GM12874 (cell line): ENCODE measurements around the gene ORC4.

Experiments used
- CTCF ChIP-seq: IDR thresholded peaks from 2 replicates; pipeline ENCODE4 v1.5.1; 2011; ENCODE audit warnings: low read depth, mild to moderate bottlenecking, control low read depth, low read length, moderate library complexity; ENCODE audit not compliant: insufficient read depth

The ORC4 gene

DNA sequence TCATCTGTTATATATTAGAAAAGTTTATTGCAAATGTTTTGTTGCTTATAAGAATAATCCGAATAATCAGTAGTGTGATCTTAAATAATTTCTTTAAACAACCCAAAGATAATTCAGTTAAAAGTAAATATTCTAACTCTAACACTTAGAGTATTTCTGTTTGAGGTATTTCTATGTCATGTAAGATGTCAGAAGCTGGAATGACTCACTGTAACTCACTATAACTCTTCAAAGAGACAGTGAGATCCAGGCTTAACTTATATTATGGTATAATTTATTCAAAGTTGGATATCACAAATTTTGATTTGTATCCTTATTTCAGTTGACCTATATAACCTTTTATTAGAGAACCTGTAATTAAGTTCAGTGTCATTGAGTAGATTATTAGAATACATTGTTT, 7.3 kb upstream of the ORC4 start:
- no peak for TF ChIP-seq CTCF

DNA sequence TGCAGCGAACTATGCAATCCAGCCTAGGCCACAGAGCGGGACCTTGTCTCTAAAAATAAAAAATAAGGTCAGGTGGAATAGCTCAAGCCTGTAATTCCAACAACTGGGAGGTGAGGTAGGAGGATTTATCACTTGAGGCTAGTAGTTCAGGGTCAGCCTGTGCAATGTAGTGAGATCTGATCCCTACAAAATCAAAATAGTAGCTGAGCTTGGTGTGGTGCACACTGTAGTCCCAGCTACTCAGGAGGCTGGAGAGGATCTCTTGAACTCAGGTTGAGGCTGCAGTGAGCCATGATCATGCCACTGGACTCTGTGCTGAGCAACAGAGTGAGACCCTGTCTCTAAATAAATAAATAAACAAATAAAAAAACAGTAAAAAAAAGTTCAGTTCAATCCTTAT, 6.0 kb upstream of the ORC4 start:
- no peak for TF ChIP-seq CTCF

- no peak for TF ChIP-seq CTCF
Observed at GRCh38 chr2:148023861-148024260, 3.3 kb upstream of the ORC4 start.

GRCh38 chr2:148022882-148023281, 2.3 kb upstream of the ORC4 start:
- no peak for TF ChIP-seq CTCF

DNA sequence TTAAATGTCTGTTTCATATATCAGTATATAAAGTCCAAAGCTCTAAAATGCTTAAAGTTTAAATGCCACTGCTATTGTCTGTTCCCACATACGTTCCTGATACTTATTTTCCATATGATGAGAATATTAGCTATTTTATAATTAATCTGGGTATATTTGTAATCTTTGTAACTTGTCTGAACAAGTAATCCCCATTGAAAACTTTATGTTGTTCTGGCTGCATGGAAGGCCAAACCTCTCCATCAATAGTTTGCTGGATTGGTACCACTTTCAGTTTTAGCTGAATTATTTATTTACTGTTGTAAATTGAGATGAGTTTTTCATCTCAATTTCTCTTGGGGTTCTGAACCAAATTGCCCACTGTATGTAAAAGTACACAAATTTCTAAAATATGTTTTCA, 1.8 kb upstream of the ORC4 start:
- no peak for TF ChIP-seq CTCF

DNA sequence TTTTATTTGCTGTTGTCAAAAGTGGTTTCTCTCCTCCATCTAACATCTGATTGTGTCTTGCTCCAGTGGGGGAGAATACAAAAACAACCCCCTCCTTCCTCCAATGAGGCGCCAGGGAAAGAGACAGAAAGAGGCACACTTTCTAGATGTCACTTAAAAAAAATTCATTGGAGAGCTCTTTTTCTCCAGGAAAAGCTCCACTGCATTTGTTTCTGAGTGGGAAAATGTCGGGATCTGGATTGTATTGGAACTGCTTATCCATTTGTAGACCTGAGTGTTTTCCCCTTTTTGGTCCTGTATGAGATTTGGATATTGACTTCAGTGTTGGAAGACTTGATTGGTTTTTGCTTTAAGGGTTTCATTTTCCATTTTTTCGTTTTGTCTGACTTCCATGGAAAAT, 1.3 kb upstream of the ORC4 start:
- TF ChIP-seq CTCF: no peak

GRCh38 chr2:148021059-148021861, 723 bp upstream of the ORC4 start, which contains the start of gene MBD5:
Gene MBD5, plus strand, starts transcription at chr2:148021091.
- no peak for TF ChIP-seq CTCF
